Liver (tissue), 3 donors: ENCODE results near the gene ERAL1.

Experiments used
- EGR1 ChIP-seq, 2 donors: IDR thresholded peaks; 2 replicates each; pipeline ENCODE4 v1.6.1; 2016 to 2018; ENCODE audit warnings: antibody characterized with exemption in 2 of 2, low read depth in 2 of 2
- FOXA2 ChIP-seq: IDR thresholded peaks from 2 replicates; pipeline ENCODE4 v1.6.1; 2016; ENCODE audit warnings: antibody characterized with exemption
- GABPA ChIP-seq, 2 donors: IDR thresholded peaks in 1 of 2; conservative IDR thresholded peaks in 1 of 2; 2 replicates each; pipeline ENCODE4 v1.6.1; 2016; ENCODE audit warnings: antibody characterized with exemption in 2 of 2, mild to moderate bottlenecking in 1 of 2, moderate library complexity in 1 of 2
- JUND ChIP-seq, 2 donors: IDR thresholded peaks; 2 replicates each; pipeline ENCODE4 v1.6.1; 2016; ENCODE audit warnings: antibody characterized with exemption in 2 of 2
- RAD21 ChIP-seq, 2 donors: IDR thresholded peaks; 2 replicates each; pipeline ENCODE4 v1.6.1; 2016; ENCODE audit warnings: antibody characterized with exemption in 2 of 2, mild to moderate bottlenecking in 2 of 2
- SP1 ChIP-seq: IDR thresholded peaks from 2 replicates; pipeline ENCODE4 v1.6.1; 2018; ENCODE audit warnings: antibody characterized with exemption, mild to moderate bottlenecking
- TAF1 ChIP-seq: conservative IDR thresholded peaks from 2 replicates; pipeline ENCODE4 v1.6.1; 2016; ENCODE audit warnings: antibody characterized with exemption, mild to moderate bottlenecking
- YY1 ChIP-seq: IDR thresholded peaks from 2 replicates; pipeline ENCODE4 v1.6.1; 2016; ENCODE audit warnings: antibody characterized with exemption, mild to moderate bottlenecking
- TF ChIP-seq, protein P1 (sequence below): fragments of 150-350 bp; IDR thresholded peaks from 2 replicates; pipeline ENCODE4 v1.5.1; 2017; ENCODE audit warnings: improper control_type of control experiment, low read depth, low read length; ENCODE audit not compliant: missing input control
- TF ChIP-seq, protein P2 (sequence below): IDR thresholded peaks from 2 replicates; pipeline ENCODE4 v1.6.1; 2016; ENCODE audit warnings: antibody characterized with exemption, mild to moderate bottlenecking
- TF ChIP-seq, protein P3 (sequence below): IDR thresholded peaks from 2 replicates; pipeline ENCODE4 v1.6.1; 2016; ENCODE audit warnings: antibody characterized with exemption
- TF ChIP-seq, protein P4 (sequence below): IDR thresholded peaks from 2 replicates; pipeline ENCODE4 v1.6.1; 2016; ENCODE audit warnings: antibody characterized with exemption
- TF ChIP-seq, protein P5 (sequence below): IDR thresholded peaks from 2 replicates; pipeline ENCODE4 v1.6.1; 2016; ENCODE audit warnings: antibody characterized with exemption
- donor health status: healthy.
- donor health status: healthy.

DNA sequence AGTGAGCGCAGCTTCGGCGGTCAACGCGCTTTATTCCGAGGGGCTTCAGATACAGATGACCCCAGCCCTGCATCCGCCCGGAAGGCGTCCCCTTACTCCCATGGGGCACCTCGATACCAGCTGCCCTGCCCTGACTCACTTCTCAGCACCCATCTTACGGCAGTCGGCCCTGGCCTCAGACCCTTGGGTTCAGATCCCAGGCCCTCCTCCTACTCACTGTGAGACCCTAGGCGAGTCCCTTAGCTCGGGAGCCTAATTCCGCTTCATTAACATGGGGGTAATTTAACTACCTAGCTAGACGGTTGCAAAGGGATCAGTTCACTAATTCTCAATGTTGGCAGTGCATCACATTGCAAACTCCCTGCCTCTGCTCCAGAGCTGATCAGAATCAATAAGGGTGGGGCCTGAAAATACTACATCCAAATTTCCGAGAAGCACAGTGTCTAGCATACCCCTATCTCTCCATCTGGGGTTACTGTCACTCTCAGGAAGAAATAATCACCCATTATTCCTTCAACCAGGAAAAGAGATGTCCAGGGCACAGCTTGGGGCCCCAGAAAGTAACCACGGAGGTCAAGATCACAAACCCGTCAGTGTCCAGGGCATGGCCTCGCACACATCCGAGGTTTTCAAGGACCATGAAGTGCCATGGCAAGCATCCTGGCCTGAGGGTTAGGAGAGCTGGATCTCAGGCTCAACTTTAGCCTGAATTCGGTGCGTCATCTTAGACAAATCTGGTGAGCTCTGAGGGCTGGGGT, 43.1 kb downstream of the ERAL1 start:
- no peak for TF ChIP-seq FOXA2
- TF ChIP-seq, protein P1, sequence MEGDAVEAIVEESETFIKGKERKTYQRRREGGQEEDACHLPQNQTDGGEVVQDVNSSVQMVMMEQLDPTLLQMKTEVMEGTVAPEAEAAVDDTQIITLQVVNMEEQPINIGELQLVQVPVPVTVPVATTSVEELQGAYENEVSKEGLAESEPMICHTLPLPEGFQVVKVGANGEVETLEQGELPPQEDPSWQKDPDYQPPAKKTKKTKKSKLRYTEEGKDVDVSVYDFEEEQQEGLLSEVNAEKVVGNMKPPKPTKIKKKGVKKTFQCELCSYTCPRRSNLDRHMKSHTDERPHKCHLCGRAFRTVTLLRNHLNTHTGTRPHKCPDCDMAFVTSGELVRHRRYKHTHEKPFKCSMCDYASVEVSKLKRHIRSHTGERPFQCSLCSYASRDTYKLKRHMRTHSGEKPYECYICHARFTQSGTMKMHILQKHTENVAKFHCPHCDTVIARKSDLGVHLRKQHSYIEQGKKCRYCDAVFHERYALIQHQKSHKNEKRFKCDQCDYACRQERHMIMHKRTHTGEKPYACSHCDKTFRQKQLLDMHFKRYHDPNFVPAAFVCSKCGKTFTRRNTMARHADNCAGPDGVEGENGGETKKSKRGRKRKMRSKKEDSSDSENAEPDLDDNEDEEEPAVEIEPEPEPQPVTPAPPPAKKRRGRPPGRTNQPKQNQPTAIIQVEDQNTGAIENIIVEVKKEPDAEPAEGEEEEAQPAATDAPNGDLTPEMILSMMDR = no peak
- TF ChIP-seq, protein P2, sequence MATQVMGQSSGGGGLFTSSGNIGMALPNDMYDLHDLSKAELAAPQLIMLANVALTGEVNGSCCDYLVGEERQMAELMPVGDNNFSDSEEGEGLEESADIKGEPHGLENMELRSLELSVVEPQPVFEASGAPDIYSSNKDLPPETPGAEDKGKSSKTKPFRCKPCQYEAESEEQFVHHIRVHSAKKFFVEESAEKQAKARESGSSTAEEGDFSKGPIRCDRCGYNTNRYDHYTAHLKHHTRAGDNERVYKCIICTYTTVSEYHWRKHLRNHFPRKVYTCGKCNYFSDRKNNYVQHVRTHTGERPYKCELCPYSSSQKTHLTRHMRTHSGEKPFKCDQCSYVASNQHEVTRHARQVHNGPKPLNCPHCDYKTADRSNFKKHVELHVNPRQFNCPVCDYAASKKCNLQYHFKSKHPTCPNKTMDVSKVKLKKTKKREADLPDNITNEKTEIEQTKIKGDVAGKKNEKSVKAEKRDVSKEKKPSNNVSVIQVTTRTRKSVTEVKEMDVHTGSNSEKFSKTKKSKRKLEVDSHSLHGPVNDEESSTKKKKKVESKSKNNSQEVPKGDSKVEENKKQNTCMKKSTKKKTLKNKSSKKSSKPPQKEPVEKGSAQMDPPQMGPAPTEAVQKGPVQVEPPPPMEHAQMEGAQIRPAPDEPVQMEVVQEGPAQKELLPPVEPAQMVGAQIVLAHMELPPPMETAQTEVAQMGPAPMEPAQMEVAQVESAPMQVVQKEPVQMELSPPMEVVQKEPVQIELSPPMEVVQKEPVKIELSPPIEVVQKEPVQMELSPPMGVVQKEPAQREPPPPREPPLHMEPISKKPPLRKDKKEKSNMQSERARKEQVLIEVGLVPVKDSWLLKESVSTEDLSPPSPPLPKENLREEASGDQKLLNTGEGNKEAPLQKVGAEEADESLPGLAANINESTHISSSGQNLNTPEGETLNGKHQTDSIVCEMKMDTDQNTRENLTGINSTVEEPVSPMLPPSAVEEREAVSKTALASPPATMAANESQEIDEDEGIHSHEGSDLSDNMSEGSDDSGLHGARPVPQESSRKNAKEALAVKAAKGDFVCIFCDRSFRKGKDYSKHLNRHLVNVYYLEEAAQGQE = no peak
- no peak for TF ChIP-seq SP1
- TF ChIP-seq TAF1 = no peak
- TF ChIP-seq GABPA (IDR thresholded peaks at IDR 0.05 in 1 of 2, conservative IDR thresholded peaks at IDR 0.05 in 1 of 2) = no peak
- TF ChIP-seq YY1 = no peak
- no peak for TF ChIP-seq EGR1 (IDR thresholded peaks at IDR 0.05; ENCODE audit: low read depth in 2 of 2)
- no peak for TF ChIP-seq RAD21 (IDR thresholded peaks at IDR 0.05)
- TF ChIP-seq, protein P3, sequence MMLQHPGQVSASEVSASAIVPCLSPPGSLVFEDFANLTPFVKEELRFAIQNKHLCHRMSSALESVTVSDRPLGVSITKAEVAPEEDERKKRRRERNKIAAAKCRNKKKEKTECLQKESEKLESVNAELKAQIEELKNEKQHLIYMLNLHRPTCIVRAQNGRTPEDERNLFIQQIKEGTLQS = no peak
- TF ChIP-seq, protein P4, sequence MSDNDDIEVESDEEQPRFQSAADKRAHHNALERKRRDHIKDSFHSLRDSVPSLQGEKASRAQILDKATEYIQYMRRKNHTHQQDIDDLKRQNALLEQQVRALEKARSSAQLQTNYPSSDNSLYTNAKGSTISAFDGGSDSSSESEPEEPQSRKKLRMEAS = no peak
- TF ChIP-seq, protein P5, sequence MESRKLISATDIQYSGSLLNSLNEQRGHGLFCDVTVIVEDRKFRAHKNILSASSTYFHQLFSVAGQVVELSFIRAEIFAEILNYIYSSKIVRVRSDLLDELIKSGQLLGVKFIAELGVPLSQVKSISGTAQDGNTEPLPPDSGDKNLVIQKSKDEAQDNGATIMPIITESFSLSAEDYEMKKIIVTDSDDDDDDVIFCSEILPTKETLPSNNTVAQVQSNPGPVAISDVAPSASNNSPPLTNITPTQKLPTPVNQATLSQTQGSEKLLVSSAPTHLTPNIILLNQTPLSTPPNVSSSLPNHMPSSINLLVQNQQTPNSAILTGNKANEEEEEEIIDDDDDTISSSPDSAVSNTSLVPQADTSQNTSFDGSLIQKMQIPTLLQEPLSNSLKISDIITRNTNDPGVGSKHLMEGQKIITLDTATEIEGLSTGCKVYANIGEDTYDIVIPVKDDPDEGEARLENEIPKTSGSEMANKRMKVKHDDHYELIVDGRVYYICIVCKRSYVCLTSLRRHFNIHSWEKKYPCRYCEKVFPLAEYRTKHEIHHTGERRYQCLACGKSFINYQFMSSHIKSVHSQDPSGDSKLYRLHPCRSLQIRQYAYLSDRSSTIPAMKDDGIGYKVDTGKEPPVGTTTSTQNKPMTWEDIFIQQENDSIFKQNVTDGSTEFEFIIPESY = no peak
- TF ChIP-seq JUND (IDR thresholded peaks at IDR 0.05) = no peak
